Astrocyte of the spinal cord (primary cell): ENCODE data around the gene HOXB3.
A peak's percentile ranks its signal among the peaks of the same experiment; 100 is the strongest.

Experiments used
- DNase-seq: peaks from one replicate; pipeline ENCODE4 v3.0.0; 2011; ENCODE audit warnings: low read depth, low spot score
- H3K4me3 ChIP-seq: 2 replicates; pipeline ENCODE4 v1.5.1; 2011; ENCODE audit warnings: low read depth, mild to moderate bottlenecking, low read length, moderate library complexity
- in situ Hi-C: cut with HindIII; loops from 2 replicates; pipeline ENCODE4 v1.10.0; 2017; ENCODE audit warnings: low sequenced_read_pairs
- TF ChIP-seq, protein P1 (sequence below): IDR thresholded peaks from 2 replicates; pipeline ENCODE4 v1.5.1; 2012; ENCODE audit warnings: low read depth, mild to moderate bottlenecking, low read length, inconsistent platforms

The HOXB3 gene

DNA sequence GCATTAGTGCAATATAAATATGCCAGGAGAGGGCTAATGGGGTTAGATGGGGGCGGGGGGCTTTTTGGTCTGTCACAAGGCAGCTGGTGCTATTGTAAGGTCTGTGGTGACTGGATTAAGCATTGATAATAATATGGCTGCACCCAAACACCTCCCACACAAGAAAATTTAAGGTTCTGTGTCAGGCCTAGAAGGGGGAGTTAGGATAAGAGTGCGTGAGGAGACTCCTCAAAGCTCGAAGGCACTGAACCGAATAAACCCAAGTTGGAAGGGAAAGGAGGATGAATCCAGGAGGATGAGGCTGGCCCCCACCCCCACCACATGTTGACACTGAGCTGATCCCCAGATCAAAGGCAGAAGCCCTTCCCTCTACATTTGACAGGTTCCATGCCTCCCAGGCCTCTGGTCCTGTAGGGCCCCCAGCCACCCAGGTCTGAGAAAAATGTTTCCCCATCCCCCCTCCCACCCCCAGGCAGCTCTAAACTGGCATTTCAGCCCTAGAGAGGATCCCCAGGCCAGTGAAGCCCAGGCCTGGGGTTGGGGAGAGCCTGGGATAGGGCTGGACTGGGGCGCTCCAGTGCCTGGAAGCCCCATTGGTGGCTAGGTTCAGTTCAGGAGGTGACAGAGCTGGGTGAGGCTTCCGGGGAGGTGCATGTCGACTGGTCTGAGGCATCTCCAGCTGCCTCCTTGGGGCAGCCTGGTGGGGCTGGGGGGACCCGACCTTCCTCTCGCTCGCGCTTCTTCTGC lies 60.9 kb downstream of the HOXB3 start:
- in situ Hi-C loops, result no loop called here
- DNase-seq, result no peak
- TF ChIP-seq, protein P1, sequence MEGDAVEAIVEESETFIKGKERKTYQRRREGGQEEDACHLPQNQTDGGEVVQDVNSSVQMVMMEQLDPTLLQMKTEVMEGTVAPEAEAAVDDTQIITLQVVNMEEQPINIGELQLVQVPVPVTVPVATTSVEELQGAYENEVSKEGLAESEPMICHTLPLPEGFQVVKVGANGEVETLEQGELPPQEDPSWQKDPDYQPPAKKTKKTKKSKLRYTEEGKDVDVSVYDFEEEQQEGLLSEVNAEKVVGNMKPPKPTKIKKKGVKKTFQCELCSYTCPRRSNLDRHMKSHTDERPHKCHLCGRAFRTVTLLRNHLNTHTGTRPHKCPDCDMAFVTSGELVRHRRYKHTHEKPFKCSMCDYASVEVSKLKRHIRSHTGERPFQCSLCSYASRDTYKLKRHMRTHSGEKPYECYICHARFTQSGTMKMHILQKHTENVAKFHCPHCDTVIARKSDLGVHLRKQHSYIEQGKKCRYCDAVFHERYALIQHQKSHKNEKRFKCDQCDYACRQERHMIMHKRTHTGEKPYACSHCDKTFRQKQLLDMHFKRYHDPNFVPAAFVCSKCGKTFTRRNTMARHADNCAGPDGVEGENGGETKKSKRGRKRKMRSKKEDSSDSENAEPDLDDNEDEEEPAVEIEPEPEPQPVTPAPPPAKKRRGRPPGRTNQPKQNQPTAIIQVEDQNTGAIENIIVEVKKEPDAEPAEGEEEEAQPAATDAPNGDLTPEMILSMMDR, result no peak
- H3K4me3 ChIP-seq, result no peak overlapping the region

DNA sequence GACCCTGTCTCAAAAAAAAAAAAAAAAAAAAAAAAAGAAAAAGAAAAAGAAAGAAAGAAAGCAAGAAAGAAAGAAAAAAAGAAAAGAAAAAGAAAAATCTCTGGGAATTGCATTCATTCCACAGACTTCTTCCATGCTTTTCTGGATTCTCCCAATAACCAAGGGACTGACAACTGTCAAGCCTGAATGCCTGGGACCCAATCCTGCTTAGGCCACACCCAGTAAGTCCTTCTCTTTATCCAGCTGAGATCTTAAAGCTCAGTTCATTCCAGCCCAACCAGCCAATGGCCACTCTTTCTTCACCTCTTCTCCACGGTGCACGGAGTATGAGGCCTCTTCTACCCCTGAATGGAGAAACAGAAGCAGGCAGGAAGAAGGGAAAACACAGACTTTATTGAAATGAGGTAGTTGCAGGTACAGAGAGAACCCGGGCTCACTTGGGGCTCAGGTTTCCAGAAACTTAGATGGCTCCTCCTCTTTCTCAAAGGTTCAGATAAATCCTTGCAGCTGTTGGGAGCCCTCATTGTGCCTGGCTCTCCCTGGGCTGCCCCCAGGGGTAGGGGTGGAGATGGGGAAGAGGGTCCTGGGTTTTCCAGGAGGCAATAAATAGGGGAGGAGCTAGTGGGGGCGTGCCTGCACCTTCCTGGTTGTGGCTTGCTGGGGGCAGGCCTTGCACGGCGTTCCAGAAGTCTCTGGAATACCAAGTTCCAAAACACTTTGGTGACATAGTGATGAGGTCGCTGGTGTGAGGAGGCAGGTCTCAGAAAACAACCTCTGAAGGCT lies 61.7 kb downstream of the HOXB3 start:
- TF ChIP-seq, protein P1, result no peak
- no peak overlapping the region for H3K4me3 ChIP-seq
- DNase-seq, result no peak
- in situ Hi-C loops, result no loop called here

DNA sequence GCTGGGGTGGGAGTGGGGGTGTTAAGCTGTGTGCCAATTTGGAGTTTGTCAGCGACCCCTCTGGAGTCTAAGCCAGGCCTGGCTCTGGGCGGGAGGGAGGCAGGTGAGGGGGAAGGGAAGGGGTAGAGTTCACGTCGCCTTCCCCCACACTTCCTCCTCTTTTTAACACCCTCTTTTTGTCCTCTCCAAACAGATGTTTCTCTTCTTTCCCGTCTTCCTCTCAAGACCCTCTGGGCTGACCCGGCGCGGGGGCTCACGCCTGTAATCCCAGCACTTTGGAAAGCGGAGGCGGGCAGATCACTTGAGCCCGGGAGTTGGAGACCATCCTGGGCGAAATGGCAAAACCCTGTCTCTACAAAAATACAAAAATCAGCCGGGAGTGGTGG lies 62.5 kb downstream of the HOXB3 start:
- TF ChIP-seq, protein P1, result no peak
- in situ Hi-C loops, result no loop called here
- no peak overlapping the region for H3K4me3 ChIP-seq
- no peak for DNase-seq

DNA sequence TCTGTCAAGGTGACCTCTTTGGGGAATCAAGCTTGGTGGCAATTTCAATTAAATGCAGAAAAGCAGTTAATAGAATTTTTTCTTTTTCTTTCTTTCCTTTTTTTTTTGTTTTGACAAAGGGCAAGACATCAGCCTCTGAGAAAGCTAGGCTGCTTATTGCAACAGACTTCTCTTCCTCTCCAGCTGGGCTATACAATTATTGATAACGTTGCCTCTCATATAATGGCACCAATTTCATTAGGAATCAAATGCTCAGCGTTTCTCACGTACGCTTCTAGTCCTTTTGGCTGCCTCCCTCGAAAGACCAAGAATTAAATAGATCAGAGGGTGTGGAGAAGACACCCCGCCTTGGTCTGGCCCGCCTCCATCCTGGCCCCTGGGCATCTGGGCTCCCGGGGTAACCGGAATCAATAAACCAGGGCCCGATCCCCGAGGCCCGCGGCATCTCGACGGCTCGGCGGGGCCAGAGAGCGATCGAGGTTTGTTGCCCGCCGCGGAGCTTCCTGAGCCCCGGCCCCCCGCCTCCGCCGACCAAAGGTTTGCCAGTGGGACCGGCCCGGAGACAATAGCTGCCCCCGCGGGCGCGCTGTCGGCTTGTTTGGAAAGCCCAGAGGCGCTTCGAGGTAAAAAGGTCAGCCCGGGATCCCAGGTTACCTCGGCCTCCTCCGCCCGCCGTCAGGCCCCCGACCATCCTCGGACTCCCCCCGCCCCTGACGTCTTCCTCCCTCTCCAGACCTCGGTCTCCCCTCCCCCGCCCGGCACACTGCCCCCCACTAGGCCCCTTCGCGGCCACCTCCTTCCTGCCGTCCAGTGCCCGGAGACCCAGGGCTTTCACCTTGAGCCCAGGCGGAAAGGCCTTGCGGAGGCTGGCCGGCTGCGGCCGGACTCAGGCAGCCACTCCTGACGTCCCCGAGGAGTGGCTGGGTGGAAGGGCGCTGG lies 63.2 kb downstream of the HOXB3 start:
- in situ Hi-C loops, result no loop called here
- no peak overlapping the region for H3K4me3 ChIP-seq
- no peak for DNase-seq
- TF ChIP-seq, protein P1, result no peak

DNA sequence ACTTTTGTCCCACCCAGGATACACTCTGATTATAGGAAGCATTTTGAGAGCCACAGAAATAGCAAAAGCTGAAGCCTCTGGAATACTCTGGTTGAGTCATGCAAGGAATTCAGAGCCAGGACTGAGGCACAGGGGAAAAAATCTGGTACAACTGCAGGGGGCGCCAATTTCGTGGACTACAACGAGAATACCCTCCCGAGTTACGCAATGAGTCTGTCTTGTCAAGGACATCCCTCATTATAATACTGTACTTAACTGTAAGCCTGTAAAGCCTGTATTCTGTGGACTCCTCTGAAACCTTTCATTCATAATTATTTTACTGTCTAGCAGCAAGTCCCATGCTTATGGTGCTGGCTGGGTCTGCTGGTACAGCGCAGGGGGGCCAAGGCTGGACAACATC lies 67.0 kb downstream of the HOXB3 start:
- no peak for DNase-seq
- TF ChIP-seq, protein P1, result peak; percentile 23
- in situ Hi-C loops, result no loop called here
- H3K4me3 ChIP-seq, result no peak overlapping the region

DNA sequence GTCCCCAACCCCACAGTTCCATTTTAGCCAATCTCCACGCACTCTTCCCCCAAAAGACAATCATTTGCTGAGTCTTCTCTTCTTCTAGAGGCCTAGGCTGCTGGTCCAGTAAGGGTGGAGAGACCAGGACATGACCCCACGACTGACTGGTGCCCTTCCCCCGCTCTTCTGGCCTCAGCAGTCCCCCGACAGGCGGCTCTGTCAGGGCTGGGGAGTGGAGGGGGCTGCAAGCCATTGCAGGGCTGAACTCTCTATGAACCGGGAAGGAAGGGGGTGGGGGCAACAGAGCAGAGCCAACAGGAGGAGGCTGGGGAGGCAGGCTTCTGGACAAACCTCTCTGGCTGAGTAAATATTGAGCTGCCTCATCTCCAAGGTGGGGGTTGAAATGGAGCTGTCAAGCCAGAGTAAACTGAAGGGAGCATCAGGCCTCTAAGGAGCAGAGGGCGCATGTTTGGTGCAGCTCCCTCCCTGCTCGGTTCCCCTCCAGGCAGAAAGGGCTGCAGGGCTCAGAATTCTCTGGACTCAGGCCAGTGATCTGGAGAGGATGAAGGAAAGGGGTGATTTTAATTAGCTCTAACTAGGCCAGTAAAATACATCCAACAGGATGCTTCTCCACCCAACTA lies 67.9 kb downstream of the HOXB3 start:
- in situ Hi-C loops, result no loop called here
- DNase-seq, result peak; percentile 29

More for the DNA sequence above, 67.9 kb downstream of the HOXB3 start:
- TF ChIP-seq, protein P1, result no peak
- no peak overlapping the region for H3K4me3 ChIP-seq
